T-cell (primary cell): ENCODE data around the gene GCSAM. TPM values are rescaled to one million over a fixed set of nuclear protein-coding genes. Genes with fewer than 3 reads are reported as not detected.
A peak's percentile ranks its signal among the peaks of the same experiment; 100 is the strongest.

Source experiments
- ATAC-seq, 4 experiments: fragments of 200-7000 bp in 3 of 4; fragments of 150-1000 bp in 1 of 4; cut with Tn5 transposase; replicated peaks in 1 of 4; 1 replicate in 3 of 4; 2 replicates in 1 of 4; pipeline ENCODE4 v1.10.0; 2021; ENCODE audit warnings: moderate library complexity in 3 of 4, mild to moderate bottlenecking in 2 of 4, moderate number of reproducible peaks in 1 of 4
- CTCF ChIA-PET, 2 donors: fragments of 300-600 bp; sonication (Branson Sonifier 250); formaldehyde crosslinking; loops; one replicate each; lab custom pipeline; 2022; ENCODE audit warnings: antibody characterized with exemption in 2 of 2; lab: Charles Lee
- POLR2A ChIA-PET, 2 donors: fragments of 300-600 bp; sonication (Branson Sonifier 250); formaldehyde crosslinking; loops; one replicate each; lab custom pipeline; 2022; ENCODE audit warnings: antibody characterized with exemption in 2 of 2; lab: Charles Lee
- DNase-seq, 35 experiments: peaks; one replicate each; pipeline versions ENCODE4 v3.0.0 to v3.0.0-alpha.2; 2013 to 2023
- H3K27ac ChIP-seq: one replicate; pipeline ENCODE4 v1.5.1; 2013; ENCODE audit warnings: low read length
- H3K27me3 ChIP-seq, 2 experiments: replicated peaks in 1 of 2; 1 replicate in 1 of 2; 2 replicates in 1 of 2; pipeline versions ENCODE4 v1.6.1 to v1.7.0; 2013; ENCODE audit warnings: low read length in 1 of 2, mixed read lengths in 1 of 2; ENCODE audit not compliant: control insufficient read depth in 2 of 2, insufficient read depth in 2 of 2; ENCODE audit errors: extremely low read depth in 1 of 2
- H3K36me3 ChIP-seq, 2 donors: 1 replicate in 1 of 2; 2 replicates in 1 of 2; pipeline versions ENCODE4 v1.6.1 to v1.7.0; 2013; ENCODE audit warnings: low read length in 1 of 2; ENCODE audit not compliant: control insufficient read depth in 2 of 2, insufficient read depth in 1 of 2; ENCODE audit errors: extremely low read depth in 1 of 2
- H3K4me1 ChIP-seq, 2 experiments: 1 replicate in 1 of 2; 2 replicates in 1 of 2; pipeline versions ENCODE4 v1.6.1 to v1.7.0; 2013; ENCODE audit warnings: low read length in 2 of 2, mixed read lengths in 1 of 2; ENCODE audit not compliant: insufficient read depth in 2 of 2, control insufficient read depth in 1 of 2; ENCODE audit errors: extremely low read depth in 1 of 2
- H3K4me3 ChIP-seq, 2 donors: 1 replicate in 1 of 2; 2 replicates in 1 of 2; pipeline versions ENCODE4 v1.5.1 to v1.7.0; 2013; ENCODE audit warnings: mild to moderate bottlenecking in 2 of 2, low read length in 1 of 2, moderate library complexity in 1 of 2; ENCODE audit not compliant: control insufficient read depth in 1 of 2; ENCODE audit errors: extremely low read depth in 1 of 2
- H3K9me3 ChIP-seq: 2 replicates; pipeline ENCODE4 v1.7.0; 2013
- H3K27ac Mint-ChIP-seq, 2 donors: one replicate each; pipeline ENCODE4 v1.8.0; 2020 to 2021; ENCODE audit warnings: mild to moderate bottlenecking in 2 of 2, mixed read lengths in 2 of 2
- H3K27me3 Mint-ChIP-seq, 2 donors: one replicate each; pipeline ENCODE4 v1.8.0; 2021 to 2022; ENCODE audit warnings: mixed read lengths in 2 of 2
- H3K36me3 Mint-ChIP-seq: one replicate; pipeline ENCODE4 v1.8.0; 2021; ENCODE audit warnings: mixed read lengths
- H3K4me1 Mint-ChIP-seq, 3 donors: one replicate each; pipeline ENCODE4 v1.8.0; 2020 to 2022; ENCODE audit warnings: mixed read lengths in 3 of 3, mild to moderate bottlenecking in 1 of 3
- H3K4me3 Mint-ChIP-seq, 3 donors: one replicate each; pipeline ENCODE4 v1.8.0; 2020 to 2022; ENCODE audit warnings: mild to moderate bottlenecking in 3 of 3, mixed read lengths in 3 of 3, moderate library complexity in 3 of 3
- H3K9me3 Mint-ChIP-seq, 3 donors: one replicate each; pipeline ENCODE4 v1.8.0; 2020 to 2022; ENCODE audit warnings: mixed read lengths in 3 of 3
- WGBS: methylation state at CpG from one replicate; pipeline ENCODE4 v1.1.5; 2013; ENCODE audit warnings: missing lambda C conversion rate; ENCODE audit not compliant: insufficient coverage; 5-methylcytosine and 5-hydroxymethylcytosine counted together
- total RNA-seq, 35 experiments: library from RNA in 6 of 35; stranded (reverse) in 6 of 35; fragments of 120-200 nt in 1 of 35; gene quantifications; one replicate each; pipeline versions ENCODE4 v1.2.1 to v1.2.4 and lab custom pipeline; 2013 to 2026

Gene GCSAM
- total RNA-seq, 5 donors from 2014 or later (not counting 1 experiment from before 2014, with no cell fraction given) = 15.8 to 21.6 (median 18.2) TPM

DNA sequence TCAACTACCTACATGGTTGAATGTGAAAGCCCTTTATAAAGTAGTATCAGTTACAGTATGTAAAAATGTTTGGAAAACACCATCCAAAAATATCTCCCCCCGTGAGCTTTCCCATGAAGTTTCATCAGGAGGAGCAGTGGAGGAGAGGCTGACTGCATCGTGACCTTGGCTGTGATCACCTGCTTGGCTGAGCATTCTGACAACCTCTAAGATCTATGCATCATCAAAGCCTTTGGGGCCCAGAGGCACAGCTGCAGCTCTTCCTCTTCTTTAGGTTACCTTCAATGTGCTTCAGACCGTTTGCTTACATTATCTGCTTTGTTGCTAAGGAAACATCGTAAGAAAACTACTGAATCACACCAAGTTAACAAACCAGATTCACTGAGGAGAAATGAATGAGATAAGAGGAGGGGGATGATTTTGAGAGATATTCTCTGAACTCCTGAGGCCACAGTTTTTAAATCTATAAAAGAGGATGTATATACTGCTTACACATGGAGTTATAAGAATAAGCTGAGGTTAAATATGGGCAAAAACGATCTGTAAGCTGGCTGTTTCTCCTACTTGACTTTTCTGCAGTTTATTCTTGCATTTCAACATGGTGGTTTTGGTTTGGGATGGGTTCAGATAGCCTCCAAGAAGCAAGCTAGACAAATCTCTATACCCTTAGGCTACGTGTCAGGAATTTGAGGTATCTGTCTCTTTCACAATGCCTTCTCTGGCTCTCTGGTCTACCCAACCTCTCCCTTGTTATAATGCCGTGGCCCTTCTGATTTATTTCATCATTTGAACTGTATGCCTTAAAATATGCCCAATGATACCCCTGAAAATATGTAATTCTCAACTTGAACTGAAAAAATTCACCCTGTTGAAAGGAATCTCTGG lies 4.0 kb downstream of the GCSAM start:
- peaks cover 47 to 75% of the 10 kb centered on the region in 2 experiments for H3K4me1 ChIP-seq
- no peaks in the 10 kb centered on the region for H3K9me3 ChIP-seq
- H3K27me3 ChIP-seq = no peaks in the 10 kb centered on the region
- Mint-ChIP-seq H3K9me3 (no peaks in the 10 kb centered on the region), H3K27ac (peak overlapping the region; percentile 82), H3K4me3 (peak overlapping the region in 2 of 3 donors; percentile 2 to 64), H3K36me3 (peaks cover 20% of the 10 kb centered on the region), H3K27me3 (no peaks in the 10 kb centered on the region), H3K4me1 (peaks cover 88 to 89% (median 89%) of the 10 kb centered on the region in 3 donors)
- ATAC-seq (peak; percentile 76 to 83 (median 80)), DNase-seq (peak in 34 of 35 experiments; percentile 22 to 86 (median 48))
- 60% methylated on average over 4 of the region's 7 CpGs for WGBS
- ChIA-PET CTCF (interaction anchor here (0.6 to 4.6 kb wide), 10 partner anchors 8 to 885 kb away, joined by 3 to 25 read pairs (median 4); partner anchors contain the start of gene CD200 (in 1 of the 2)), POLR2A (interaction anchor here (0.5 kb wide), 2 partner anchors 95 to 203 kb away, joined by 3 read pairs; no protein-coding TSS in a partner anchor)
- H3K27ac ChIP-seq = peak overlapping the region; percentile 83
- H3K36me3 ChIP-seq = peaks cover 0 to 14% of the 10 kb centered on the region in 2 donors
- H3K4me3 ChIP-seq = no peak overlapping the region

DNA sequence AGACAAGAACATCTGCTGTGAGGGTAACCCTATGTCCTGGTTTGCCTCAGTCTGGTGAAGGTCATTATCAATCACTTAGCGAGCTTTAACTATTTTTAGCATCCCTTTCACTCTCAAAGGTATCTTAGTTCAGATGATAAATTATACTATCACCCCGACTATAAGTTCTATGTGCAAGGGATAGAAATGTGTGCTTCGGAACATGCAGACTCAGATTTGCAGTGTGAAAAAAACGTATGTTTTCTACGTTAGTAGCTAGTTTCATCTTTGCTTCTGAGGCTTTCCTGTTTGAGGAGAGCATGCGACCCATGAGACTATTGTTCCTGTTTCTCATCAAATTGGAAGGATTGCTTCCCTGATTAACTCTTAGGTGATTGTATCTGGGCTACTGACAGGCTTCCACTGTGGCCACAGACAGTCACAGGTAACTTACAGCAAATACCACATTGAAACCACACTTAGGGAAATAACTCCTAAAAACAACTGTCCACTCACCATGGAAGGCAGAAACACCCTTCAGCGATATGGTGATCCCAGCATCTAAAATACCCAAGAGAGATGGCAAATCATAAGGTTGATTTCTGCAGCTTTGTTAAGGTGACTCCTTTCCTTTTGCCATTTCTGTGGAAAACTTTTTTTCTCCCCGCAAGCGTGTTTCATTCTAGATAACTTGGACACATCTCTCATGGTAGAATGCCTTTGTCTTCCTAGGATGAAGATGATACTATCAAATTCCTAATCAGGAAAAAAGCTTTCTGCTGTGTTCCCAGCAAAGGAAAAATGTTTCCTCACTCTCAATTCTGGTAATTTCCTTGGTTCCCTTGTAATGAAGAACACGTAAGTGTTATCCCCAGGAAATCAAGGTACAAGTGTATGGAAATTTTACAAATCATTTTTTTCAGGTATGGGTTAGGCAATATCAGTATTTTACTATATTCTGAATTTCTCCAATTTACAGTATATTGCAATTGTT lies 5.2 kb downstream of the GCSAM start:
- H3K4me1 ChIP-seq = peaks cover 38 to 64% of the 10 kb centered on the region in 2 experiments
- POLR2A ChIA-PET = interaction anchor here in 1 of 2 donors (1.5 kb wide), 1 partner anchor 432 kb away, joined by 4 read pairs; no protein-coding TSS in a partner anchor

DNA sequence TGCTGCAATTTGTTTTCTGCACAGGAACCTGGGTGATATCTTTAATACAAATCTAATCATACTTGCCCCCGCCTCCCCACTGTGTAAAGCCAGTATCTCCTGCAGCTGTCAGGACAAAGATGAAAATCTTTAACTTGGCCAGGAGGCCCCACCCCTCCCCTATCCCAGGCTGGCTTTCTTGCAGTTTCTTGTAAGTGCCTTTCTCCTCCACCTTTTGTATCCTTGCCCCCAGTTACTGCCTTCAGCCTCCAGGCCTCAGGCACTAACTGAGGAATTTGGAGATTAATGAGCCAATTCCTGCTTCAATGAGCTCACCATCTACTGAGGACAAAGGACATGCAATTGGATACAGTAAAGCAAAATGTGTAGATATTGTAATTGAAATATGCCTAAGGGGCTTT lies 6.5 kb downstream of the GCSAM start:
- Histone ChIP-seq H3K4me1 (peaks cover 37 to 55% of the 10 kb centered on the region in 2 experiments), H3K9me3 (no peaks in the 10 kb centered on the region), H3K4me3 (no peak overlapping the region), H3K27me3 (no peaks in the 10 kb centered on the region), H3K36me3 (peaks cover 0 to 31% of the 10 kb centered on the region in 2 donors), H3K27ac (peak overlapping the region; percentile 83)
- peaks cover 40% of the 10 kb centered on the region for H3K36me3 Mint-ChIP-seq
- DNase-seq (no peak), ATAC-seq (peak in 1 of 4 experiments; percentile 29)
- peak overlapping the region; percentile 82 for H3K27ac Mint-ChIP-seq
- peaks cover 76 to 84% (median 82%) of the 10 kb centered on the region in 3 donors for H3K4me1 Mint-ChIP-seq
- H3K9me3 Mint-ChIP-seq = no peaks in the 10 kb centered on the region
- WGBS = 50% methylated on average over 1 of the region's 1 CpG
- H3K4me3 Mint-ChIP-seq = peak overlapping the region; percentile 54 to 75 (median 62)
- POLR2A ChIA-PET = interaction anchor here in 1 of 2 donors (0.5 kb wide), 1 partner anchor 358 kb away, joined by 4 read pairs; no protein-coding TSS in a partner anchor
- H3K27me3 Mint-ChIP-seq = no peaks in the 10 kb centered on the region
- CTCF ChIA-PET = interaction anchor here (0.6 to 4.6 kb wide), 3 partner anchors 15 to 428 kb away, joined by 3 to 25 read pairs (median 3); no protein-coding TSS in a partner anchor

More for the DNA sequence above, 5.2 kb downstream of the GCSAM start:
- ATAC-seq (peak in 2 of 4 experiments; percentile 15 to 21), DNase-seq (peak in 1 of 35 experiments; percentile 51)
- CTCF ChIA-PET = interaction anchor here in 1 of 2 donors (0.6 to 4.6 kb wide), 8 partner anchors 9 to 825 kb away, joined by 3 to 25 read pairs (median 4); no protein-coding TSS in a partner anchor
- Histone ChIP-seq H3K4me3 (peak overlapping the region in 1 of 2 donors; percentile 8), H3K36me3 (peaks cover 0 to 26% of the 10 kb centered on the region in 2 donors), H3K9me3 (no peaks in the 10 kb centered on the region), H3K27ac (peak overlapping the region; percentile 83), H3K27me3 (no peaks in the 10 kb centered on the region)
- Mint-ChIP-seq H3K9me3 (no peaks in the 10 kb centered on the region), H3K4me3 (peak overlapping the region; percentile 54 to 75 (median 62)), H3K27me3 (no peaks in the 10 kb centered on the region), H3K27ac (peak overlapping the region; percentile 82), H3K4me1 (peaks cover 78 to 79% (median 78%) of the 10 kb centered on the region in 3 donors), H3K36me3 (peaks cover 32% of the 10 kb centered on the region)
- WGBS = 5% methylated on average over 4 of the region's 10 CpGs

DNA sequence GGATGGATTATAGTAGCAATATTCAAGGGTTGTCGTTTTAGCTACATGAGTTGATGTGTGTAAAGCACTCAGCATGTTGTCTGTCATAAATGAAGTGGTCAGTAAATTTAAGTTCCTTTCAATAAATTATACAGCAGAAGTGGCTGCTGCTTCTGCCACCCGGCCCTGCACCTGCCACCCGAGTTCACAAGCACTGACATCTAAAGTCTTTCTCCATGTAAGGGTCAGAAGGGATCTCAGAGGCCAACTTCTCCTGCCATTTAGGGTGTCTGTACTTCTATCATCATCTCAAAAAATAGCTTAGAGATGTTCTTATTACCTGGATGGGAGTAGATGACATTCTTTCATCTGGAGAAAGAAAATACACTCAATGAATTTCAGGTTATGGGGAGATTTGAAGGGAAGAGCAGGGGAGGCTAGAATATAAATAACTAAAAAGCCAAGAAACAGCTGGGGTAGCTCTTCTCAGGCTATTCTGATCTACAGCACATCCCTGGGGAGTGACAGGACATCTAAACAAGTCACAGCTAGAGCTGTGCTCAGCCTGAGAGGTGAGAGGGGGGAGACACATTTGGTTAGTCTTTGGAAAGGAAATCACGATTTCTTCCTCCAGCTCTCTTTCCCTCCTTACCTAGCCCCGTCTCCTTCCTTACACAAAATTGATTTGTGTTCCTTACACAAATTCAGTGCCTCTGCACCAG lies 8.0 kb downstream of the GCSAM start:
- Histone ChIP-seq H3K27me3 (no peaks in the 10 kb centered on the region), H3K4me3 (no peak overlapping the region), H3K27ac (no peak overlapping the region), H3K4me1 (peaks cover 30 to 55% of the 10 kb centered on the region in 2 experiments), H3K9me3 (no peaks in the 10 kb centered on the region), H3K36me3 (peaks cover 0 to 31% of the 10 kb centered on the region in 2 donors)
- Mint-ChIP-seq H3K4me1 (peaks cover 76 to 84% (median 82%) of the 10 kb centered on the region in 3 donors), H3K36me3 (peaks cover 40% of the 10 kb centered on the region), H3K27ac (peak overlapping the region; percentile 34 to 82), H3K27me3 (no peaks in the 10 kb centered on the region), H3K4me3 (no peak overlapping the region), H3K9me3 (no peaks in the 10 kb centered on the region)
- WGBS = 60% methylated on average over 1 of the region's 5 CpGs
- DNase-seq (no peak), ATAC-seq (no peak)
- CTCF ChIA-PET = interaction anchor here (0.6 to 3.3 kb wide), 6 partner anchors 11 to 896 kb away, joined by 3 to 17 read pairs (median 6); no protein-coding TSS in a partner anchor
- POLR2A ChIA-PET = interaction anchor here (0.7 to 1.3 kb wide), 3 partner anchors 9 to 14 kb away, joined by 3 read pairs; no protein-coding TSS in a partner anchor

DNA sequence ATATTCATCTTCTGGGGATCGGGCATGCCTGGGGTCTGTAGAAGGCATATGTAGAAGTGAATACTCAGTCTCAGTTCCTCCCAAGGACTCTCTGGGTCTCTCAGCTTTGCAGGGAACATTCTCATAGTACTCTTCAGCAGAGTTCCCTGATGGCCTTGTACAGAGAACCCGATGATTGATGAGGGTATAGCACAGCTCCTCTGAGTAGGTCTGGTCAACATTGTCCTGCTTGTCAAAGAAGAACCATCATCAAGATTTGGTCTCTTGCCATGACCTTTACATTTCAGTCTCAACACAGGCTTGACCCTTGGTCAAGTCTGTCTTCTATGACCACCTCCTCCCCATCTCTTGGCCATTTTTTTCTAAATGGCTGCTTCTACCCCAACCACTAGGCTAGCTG lies 9.5 kb downstream of the GCSAM start:
- DNase-seq (no peak), ATAC-seq (no peak)
- peaks cover 76 to 84% (median 82%) of the 10 kb centered on the region in 3 donors for H3K4me1 Mint-ChIP-seq
- ChIA-PET CTCF (interaction anchor here (0.8 to 3.3 kb wide), 3 partner anchors 9 to 12 kb away, joined by 3 to 17 read pairs (median 6); partner anchors contain the start of gene GCSAM (in 1 of the 2)), POLR2A (interaction anchor here in 1 of 2 donors (1.2 kb wide), 1 partner anchor 13 kb away, joined by 3 read pairs; no protein-coding TSS in a partner anchor)
- no peaks in the 10 kb centered on the region for H3K27me3 Mint-ChIP-seq
- no peak overlapping the region for H3K4me3 ChIP-seq
- H3K27ac Mint-ChIP-seq = peak overlapping the region; percentile 52 to 74
- H3K36me3 Mint-ChIP-seq = peaks cover 40% of the 10 kb centered on the region
- peaks cover 0 to 31% of the 10 kb centered on the region in 2 donors for H3K36me3 ChIP-seq
- WGBS = 83% methylated on average over 2 of the region's 2 CpGs
- H3K4me1 ChIP-seq = peaks cover 26 to 54% of the 10 kb centered on the region in 2 experiments
- no peaks in the 10 kb centered on the region for H3K9me3 Mint-ChIP-seq
- no peaks in the 10 kb centered on the region for H3K9me3 ChIP-seq
- no peak overlapping the region for H3K27ac ChIP-seq
- H3K27me3 ChIP-seq = no peaks in the 10 kb centered on the region
- no peak overlapping the region for H3K4me3 Mint-ChIP-seq
